ENCODE results near the gene SBNO2. TPM values are rescaled to one million over a fixed set of nuclear protein-coding genes. Genes with fewer than 3 reads are reported as not detected.

Gene SBNO2
- total and polyA plus RNA-seq, 9 of the 15 experiments (the other 6 are each of a cell fraction or from before 2014, with no cell fraction given) = 0.01 to 46.2 (median 6.7) TPM

DNA sequence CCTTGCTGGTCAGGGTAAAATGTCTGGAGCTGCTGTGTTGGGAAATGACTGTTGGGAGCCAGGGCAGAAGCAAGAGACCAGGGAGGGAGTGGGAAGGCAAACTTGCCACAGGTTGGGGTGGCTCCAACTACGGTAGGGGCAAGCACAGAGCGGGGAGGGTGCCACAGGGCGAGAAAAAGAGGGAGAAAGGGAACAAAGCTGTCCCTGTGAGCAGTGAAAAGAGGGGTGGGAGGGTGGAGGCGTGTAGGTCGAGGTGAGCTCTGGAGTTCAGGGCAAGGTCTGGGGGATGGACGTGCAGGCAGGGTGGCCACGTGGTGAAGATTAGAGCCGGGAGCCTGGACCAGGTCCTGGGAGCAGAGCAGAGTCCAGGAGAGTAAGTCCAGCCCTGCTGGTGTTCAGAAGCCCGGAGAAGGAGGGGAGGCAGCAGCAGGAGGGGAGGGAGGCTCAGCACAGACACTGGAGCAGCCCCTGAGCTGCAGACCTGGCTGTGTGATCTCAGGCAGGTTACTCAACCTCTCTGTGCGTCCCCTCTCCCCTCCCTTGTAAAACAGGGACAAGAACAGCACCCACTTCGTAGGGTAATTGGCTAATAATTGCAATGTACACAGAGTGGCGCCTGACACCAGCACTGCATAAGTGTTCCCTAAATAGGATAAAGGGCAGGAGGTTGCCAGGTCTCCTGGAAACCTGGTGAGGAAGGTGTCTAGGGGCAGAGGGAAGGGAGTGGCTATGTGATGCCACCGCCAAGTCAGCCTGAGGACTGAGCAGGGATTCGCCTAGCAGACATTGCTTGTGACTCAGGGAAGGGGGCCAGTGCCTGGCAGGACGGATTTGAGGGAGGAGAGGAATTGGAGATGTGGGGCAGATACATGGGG, 75.7 kb downstream of the SBNO2 start (continued):
- TF ChIP-seq RAD21 (CRISPR knock-in tag; conservative IDR thresholded peaks at IDR 0.05 in 1 of 2, IDR thresholded peaks at IDR 0.05 in 1 of 2) = no peak
- TF ChIP-seq, protein P1, sequence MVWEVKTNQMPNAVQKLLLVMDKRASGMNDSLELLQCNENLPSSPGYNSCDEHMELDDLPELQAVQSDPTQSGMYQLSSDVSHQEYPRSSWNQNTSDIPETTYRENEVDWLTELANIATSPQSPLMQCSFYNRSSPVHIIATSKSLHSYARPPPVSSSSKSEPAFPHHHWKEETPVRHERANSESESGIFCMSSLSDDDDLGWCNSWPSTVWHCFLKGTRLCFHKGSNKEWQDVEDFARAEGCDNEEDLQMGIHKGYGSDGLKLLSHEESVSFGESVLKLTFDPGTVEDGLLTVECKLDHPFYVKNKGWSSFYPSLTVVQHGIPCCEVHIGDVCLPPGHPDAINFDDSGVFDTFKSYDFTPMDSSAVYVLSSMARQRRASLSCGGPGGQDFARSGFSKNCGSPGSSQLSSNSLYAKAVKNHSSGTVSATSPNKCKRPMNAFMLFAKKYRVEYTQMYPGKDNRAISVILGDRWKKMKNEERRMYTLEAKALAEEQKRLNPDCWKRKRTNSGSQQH (CRISPR knock-in tag; IDR thresholded peaks at IDR 0.05) = no peak
- TF ChIP-seq, protein P2, sequence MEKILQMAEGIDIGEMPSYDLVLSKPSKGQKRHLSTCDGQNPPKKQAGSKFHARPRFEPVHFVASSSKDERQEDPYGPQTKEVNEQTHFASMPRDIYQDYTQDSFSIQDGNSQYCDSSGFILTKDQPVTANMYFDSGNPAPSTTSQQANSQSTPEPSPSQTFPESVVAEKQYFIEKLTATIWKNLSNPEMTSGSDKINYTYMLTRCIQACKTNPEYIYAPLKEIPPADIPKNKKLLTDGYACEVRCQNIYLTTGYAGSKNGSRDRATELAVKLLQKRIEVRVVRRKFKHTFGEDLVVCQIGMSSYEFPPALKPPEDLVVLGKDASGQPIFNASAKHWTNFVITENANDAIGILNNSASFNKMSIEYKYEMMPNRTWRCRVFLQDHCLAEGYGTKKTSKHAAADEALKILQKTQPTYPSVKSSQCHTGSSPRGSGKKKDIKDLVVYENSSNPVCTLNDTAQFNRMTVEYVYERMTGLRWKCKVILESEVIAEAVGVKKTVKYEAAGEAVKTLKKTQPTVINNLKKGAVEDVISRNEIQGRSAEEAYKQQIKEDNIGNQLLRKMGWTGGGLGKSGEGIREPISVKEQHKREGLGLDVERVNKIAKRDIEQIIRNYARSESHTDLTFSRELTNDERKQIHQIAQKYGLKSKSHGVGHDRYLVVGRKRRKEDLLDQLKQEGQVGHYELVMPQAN (IDR thresholded peaks at IDR 0.05; ENCODE audit: borderline replicate concordance) = no peak
- TF ChIP-seq KDM1A (IDR thresholded peaks at IDR 0.05) = peak; percentile 61 to 83
- TF ChIP-seq MCM7 (IDR thresholded peaks at IDR 0.05) = no peak
- no peak for TF ChIP-seq ARHGAP35 (IDR thresholded peaks at IDR 0.05; ENCODE audit: partially characterized antibody)
- TF ChIP-seq BCL6 (CRISPR knock-in tag; IDR thresholded peaks at IDR 0.05) = no peak
- TF ChIP-seq, protein P3, sequence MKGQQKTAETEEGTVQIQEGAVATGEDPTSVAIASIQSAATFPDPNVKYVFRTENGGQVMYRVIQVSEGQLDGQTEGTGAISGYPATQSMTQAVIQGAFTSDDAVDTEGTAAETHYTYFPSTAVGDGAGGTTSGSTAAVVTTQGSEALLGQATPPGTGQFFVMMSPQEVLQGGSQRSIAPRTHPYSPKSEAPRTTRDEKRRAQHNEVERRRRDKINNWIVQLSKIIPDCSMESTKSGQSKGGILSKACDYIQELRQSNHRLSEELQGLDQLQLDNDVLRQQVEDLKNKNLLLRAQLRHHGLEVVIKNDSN (CRISPR knock-in tag; IDR thresholded peaks at IDR 0.05) = 0 out of 2 replicates have a peak, but pooled peaks have one; percentile 38
- TF ChIP-seq RCOR1 (IDR thresholded peaks at IDR 0.05; ENCODE audit: borderline replicate concordance in 1 of 2, low read depth in 2 of 2, low read length in 2 of 2) = no peak
- no peak for TF ChIP-seq ARID2 (IDR thresholded peaks at IDR 0.05)
- TF ChIP-seq, protein P4, sequence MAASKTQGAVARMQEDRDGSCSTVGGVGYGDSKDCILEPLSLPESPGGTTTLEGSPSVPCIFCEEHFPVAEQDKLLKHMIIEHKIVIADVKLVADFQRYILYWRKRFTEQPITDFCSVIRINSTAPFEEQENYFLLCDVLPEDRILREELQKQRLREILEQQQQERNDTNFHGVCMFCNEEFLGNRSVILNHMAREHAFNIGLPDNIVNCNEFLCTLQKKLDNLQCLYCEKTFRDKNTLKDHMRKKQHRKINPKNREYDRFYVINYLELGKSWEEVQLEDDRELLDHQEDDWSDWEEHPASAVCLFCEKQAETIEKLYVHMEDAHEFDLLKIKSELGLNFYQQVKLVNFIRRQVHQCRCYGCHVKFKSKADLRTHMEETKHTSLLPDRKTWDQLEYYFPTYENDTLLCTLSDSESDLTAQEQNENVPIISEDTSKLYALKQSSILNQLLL (CRISPR knock-in tag; IDR thresholded peaks at IDR 0.05; ENCODE audit: borderline replicate concordance) = no peak
- no peak for TF ChIP-seq DNMT1 (IDR thresholded peaks at IDR 0.05)
- TF ChIP-seq ZNF644 (tag; IDR thresholded peaks at IDR 0.05; ENCODE audit: low read depth) = no peak
- TF ChIP-seq GABPA (tag; conservative IDR thresholded peaks at IDR 0.05; ENCODE audit: low read depth) = no peak
- no peak for TF ChIP-seq NR4A1 (CRISPR knock-in tag; IDR thresholded peaks at IDR 0.05)
- no peak for TF ChIP-seq NR4A1 (tag; IDR thresholded peaks at IDR 0.05)
- no peak for TF ChIP-seq EGR1 (conservative IDR thresholded peaks at IDR 0.05)
- TF ChIP-seq HDAC2 (IDR thresholded peaks at IDR 0.05) = peak; percentile 81
- TF ChIP-seq THRAP3 (IDR thresholded peaks at IDR 0.05; ENCODE audit: borderline replicate concordance) = no peak
- TF ChIP-seq COPS2 (conservative IDR thresholded peaks at IDR 0.05) = no peak
- TF ChIP-seq EP400 (IDR thresholded peaks at IDR 0.05) = no peak
- TF ChIP-seq, protein P5, sequence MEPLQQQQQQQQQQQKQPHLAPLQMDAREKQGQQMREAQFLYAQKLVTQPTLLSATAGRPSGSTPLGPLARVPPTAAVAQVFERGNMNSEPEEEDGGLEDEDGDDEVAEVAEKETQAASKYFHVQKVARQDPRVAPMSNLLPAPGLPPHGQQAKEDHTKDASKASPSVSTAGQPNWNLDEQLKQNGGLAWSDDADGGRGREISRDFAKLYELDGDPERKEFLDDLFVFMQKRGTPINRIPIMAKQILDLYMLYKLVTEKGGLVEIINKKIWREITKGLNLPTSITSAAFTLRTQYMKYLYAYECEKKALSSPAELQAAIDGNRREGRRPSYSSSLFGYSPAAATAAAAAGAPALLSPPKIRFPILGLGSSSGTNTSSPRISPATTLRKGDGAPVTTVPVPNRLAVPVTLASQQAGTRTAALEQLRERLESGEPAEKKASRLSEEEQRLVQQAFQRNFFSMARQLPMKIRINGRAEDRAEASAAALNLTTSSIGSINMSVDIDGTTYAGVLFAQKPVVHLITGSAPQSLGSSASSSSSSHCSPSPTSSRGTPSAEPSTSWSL (CRISPR knock-in tag; IDR thresholded peaks at IDR 0.05; ENCODE audit: borderline replicate concordance) = no peak
